Measurements from ENCODE around the gene PPP1R7. TPM values are rescaled to one million over a fixed set of nuclear protein-coding genes. Genes with fewer than 3 reads are reported as not detected.

PPP1R7 gene
- total RNA-seq, 4 donors from 2014 or later: 37.8 to 104 (median 44.4) TPM

- TF ChIP-seq POLR2A (IDR thresholded peaks at IDR 0.05) (no peak), CTCF (IDR thresholded peaks at IDR 0.05) (no peak), POLR2AphosphoS5 (IDR thresholded peaks at IDR 0.05) (no peak), EP300 (IDR thresholded peaks at IDR 0.05) (no peak)
- Histone ChIP-seq H3K9me3 (no peaks in the 10 kb centered on the region), H3K27ac (no peak overlapping the region), H3K27me3 (no peaks in the 10 kb centered on the region), H3K36me3 (no peaks in the 10 kb centered on the region), H3K4me3 (no peak overlapping the region), H3K4me1 (no peaks in the 10 kb centered on the region)
- DNase-seq (ENCODE audit: low spot score in 2 of 2): no peak
- WGBS: 100% methylated on average over 3 of the region's 3 CpGs
Measured at GRCh38 chr2:241205086-241205485, 54.8 kb downstream of the PPP1R7 start.

- no peak overlapping the region for H3K27ac ChIP-seq
- H3K9me3 ChIP-seq: no peaks in the 10 kb centered on the region
- no peaks in the 10 kb centered on the region for H3K36me3 ChIP-seq
- WGBS: 70% methylated on average over 1 of the region's 1 CpG
- no peaks in the 10 kb centered on the region for H3K27me3 ChIP-seq
- TF ChIP-seq CTCF (IDR thresholded peaks at IDR 0.05) (no peak), POLR2A (IDR thresholded peaks at IDR 0.05) (no peak), EP300 (IDR thresholded peaks at IDR 0.05) (no peak), POLR2AphosphoS5 (IDR thresholded peaks at IDR 0.05) (no peak)
- no peak overlapping the region for H3K4me3 ChIP-seq
- no peaks in the 10 kb centered on the region for H3K4me1 ChIP-seq
- no peak for DNase-seq (ENCODE audit: low spot score in 2 of 2)
Measured at GRCh38 chr2:241207151-241207550, 56.9 kb downstream of the PPP1R7 start.

DNA sequence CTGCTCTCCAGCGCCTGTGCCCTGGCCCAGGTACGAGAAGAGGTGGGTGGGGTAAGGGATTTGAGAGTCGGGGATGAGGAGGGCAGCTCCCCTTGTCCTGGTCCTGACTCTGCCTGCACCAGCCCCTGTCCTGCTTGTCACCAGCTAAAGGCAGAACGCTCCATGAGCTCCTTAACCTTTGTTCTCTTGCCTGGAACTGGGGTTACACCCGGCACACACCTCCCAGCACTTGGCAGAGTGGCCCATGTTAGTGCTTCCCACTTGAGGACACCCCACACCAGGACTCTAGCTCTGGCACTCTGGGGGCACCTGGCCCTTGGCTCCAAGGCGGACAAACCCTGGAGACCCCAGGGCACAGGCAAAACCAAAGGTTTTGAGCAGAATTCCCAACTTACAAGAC, 57.4 kb downstream of the PPP1R7 start:
- Histone ChIP-seq H3K36me3 (no peaks in the 10 kb centered on the region), H3K27me3 (no peaks in the 10 kb centered on the region), H3K27ac (no peak overlapping the region), H3K4me1 (no peaks in the 10 kb centered on the region), H3K9me3 (no peaks in the 10 kb centered on the region), H3K4me3 (no peak overlapping the region)
- TF ChIP-seq POLR2A (IDR thresholded peaks at IDR 0.05) (no peak), CTCF (IDR thresholded peaks at IDR 0.05) (no peak), EP300 (IDR thresholded peaks at IDR 0.05) (no peak), POLR2AphosphoS5 (IDR thresholded peaks at IDR 0.05) (no peak)
- no peak for DNase-seq (ENCODE audit: low spot score in 2 of 2)
- 64% methylated on average over 6 of the region's 6 CpGs for WGBS

- Histone ChIP-seq H3K36me3 (no peaks in the 10 kb centered on the region), H3K9me3 (no peaks in the 10 kb centered on the region), H3K27ac (no peak overlapping the region), H3K27me3 (no peaks in the 10 kb centered on the region), H3K4me3 (no peak overlapping the region), H3K4me1 (no peaks in the 10 kb centered on the region)
- WGBS: 82% methylated on average over 6 of the region's 6 CpGs
- no peak for TF ChIP-seq POLR2A (IDR thresholded peaks at IDR 0.05)
- no peak for TF ChIP-seq EP300 (IDR thresholded peaks at IDR 0.05)
- no peak for TF ChIP-seq CTCF (IDR thresholded peaks at IDR 0.05)
- no peak for DNase-seq (ENCODE audit: low spot score in 2 of 2)
Measured at GRCh38 chr2:241208058-241208457, 57.8 kb downstream of the PPP1R7 start.

- DNase-seq (ENCODE audit: low spot score in 2 of 2): no peak
- 87% methylated on average over 7 of the region's 33 CpGs for WGBS
- Histone ChIP-seq H3K4me3 (no peak overlapping the region), H3K4me1 (no peaks in the 10 kb centered on the region), H3K27me3 (no peaks in the 10 kb centered on the region), H3K36me3 (no peaks in the 10 kb centered on the region), H3K9me3 (no peaks in the 10 kb centered on the region), H3K27ac (no peak overlapping the region)
- TF ChIP-seq POLR2AphosphoS5 (IDR thresholded peaks at IDR 0.05) (no peak), EP300 (IDR thresholded peaks at IDR 0.05) (no peak), CTCF (IDR thresholded peaks at IDR 0.05) (no peak), POLR2A (IDR thresholded peaks at IDR 0.05) (no peak)
Measured at GRCh38 chr2:241209271-241209670, 59.0 kb downstream of the PPP1R7 start.
